Mesenchymal stem cell (in vitro differentiated cells and primary cell): ENCODE data around the gene FRG2.
"Not testable (repeated sequence)": the region's sequence is repeated elsewhere in the genome, so short reads cannot be mapped to it uniquely, and the experiment has no call there.

Experiments
- DNase-seq: peaks from one replicate; pipeline ENCODE4 v3.0.0-alpha.2; 2013
- H2AFZ ChIP-seq: one replicate; pipeline ENCODE4 v1.6.1; 2013; ENCODE audit warnings: low read depth, mild to moderate bottlenecking, control low read depth, inconsistent platforms, low read length, moderate library complexity
- H2AK5ac ChIP-seq: 2 replicates; pipeline ENCODE4 v1.6.1; 2013; ENCODE audit warnings: low read length, moderate library complexity, mild to moderate bottlenecking, inconsistent platforms; ENCODE audit not compliant: severe bottlenecking
- H2BK120ac ChIP-seq: one replicate; pipeline ENCODE4 v1.6.1; 2013; ENCODE audit warnings: low read depth, mild to moderate bottlenecking, inconsistent platforms, low read length, moderate library complexity
- H2BK12ac ChIP-seq, 2 experiments: one replicate each; pipeline ENCODE4 v1.6.1; 2013; ENCODE audit warnings: inconsistent platforms in 2 of 2, low read length in 2 of 2, mild to moderate bottlenecking in 2 of 2, moderate library complexity in 2 of 2, control low read depth in 1 of 2
- H2BK15ac ChIP-seq: one replicate; pipeline ENCODE4 v1.6.1; 2013; ENCODE audit warnings: mild to moderate bottlenecking, low read depth, inconsistent platforms; ENCODE audit not compliant: poor library complexity, severe bottlenecking
- H2BK5ac ChIP-seq: 2 replicates; pipeline ENCODE4 v1.6.1; 2013; ENCODE audit warnings: low read depth, mild to moderate bottlenecking, low read length, control low read depth, inconsistent platforms; ENCODE audit not compliant: poor library complexity, severe bottlenecking
- H3K14ac ChIP-seq, 2 experiments: one replicate each; pipeline ENCODE4 v1.6.1; 2013; ENCODE audit warnings: inconsistent platforms in 2 of 2, low read length in 2 of 2, control low read depth in 1 of 2, mild to moderate bottlenecking in 1 of 2, moderate library complexity in 1 of 2
- H3K18ac ChIP-seq, 2 experiments: one replicate each; pipeline ENCODE4 v1.6.1; 2013; ENCODE audit warnings: inconsistent platforms in 2 of 2, low read length in 2 of 2, control low read depth in 1 of 2, low read depth in 1 of 2, mild to moderate bottlenecking in 1 of 2
- H3K23ac ChIP-seq, 2 experiments: one replicate each; pipeline ENCODE4 v1.6.1; 2013; ENCODE audit warnings: inconsistent platforms in 2 of 2, low read length in 2 of 2, mild to moderate bottlenecking in 2 of 2, moderate library complexity in 2 of 2, control low read depth in 1 of 2
- H3K27ac ChIP-seq: 2 replicates; pipeline ENCODE4 v1.5.1; 2013; ENCODE audit warnings: mild to moderate bottlenecking, moderate library complexity, low read length, control low read depth, inconsistent platforms; ENCODE audit not compliant: poor library complexity, severe bottlenecking
- H3K27me3 ChIP-seq, 2 experiments: 2 replicates each; pipeline versions ENCODE4 v1.6.1 to v1.7.0; 2013; ENCODE audit warnings: low read length in 2 of 2, mild to moderate bottlenecking in 2 of 2, moderate library complexity in 2 of 2, control low read depth in 1 of 2, inconsistent platforms in 1 of 2; ENCODE audit not compliant: control insufficient read depth in 1 of 2, insufficient read depth in 1 of 2
- H3K36me3 ChIP-seq, 2 experiments: 2 replicates each; pipeline versions ENCODE4 v1.6.1 to v1.7.0; 2013; ENCODE audit warnings: low read length in 2 of 2, control low read depth in 1 of 2, inconsistent platforms in 1 of 2, low read depth in 1 of 2, mild to moderate bottlenecking in 1 of 2; ENCODE audit not compliant: insufficient read depth in 2 of 2, control insufficient read depth in 1 of 2
- H3K4ac ChIP-seq, 2 experiments: one replicate each; pipeline ENCODE4 v1.6.1; 2013; ENCODE audit warnings: inconsistent platforms in 2 of 2, low read length in 2 of 2, mild to moderate bottlenecking in 2 of 2, moderate library complexity in 2 of 2, control low read depth in 1 of 2, low read depth in 1 of 2
- H3K4me1 ChIP-seq: 2 replicates; pipeline ENCODE4 v1.6.1; 2013; ENCODE audit warnings: low read depth, low read length, control low read depth; ENCODE audit not compliant: control insufficient read depth, insufficient read depth
- H3K4me2 ChIP-seq: 2 replicates; pipeline ENCODE4 v1.6.1; 2013; ENCODE audit warnings: low read length, mild to moderate bottlenecking, inconsistent platforms; ENCODE audit not compliant: poor library complexity, severe bottlenecking
- H3K4me3 ChIP-seq, 2 experiments: 2 replicates each; pipeline versions ENCODE4 v1.5.1 to v1.7.0; 2013; ENCODE audit warnings: low read length in 2 of 2, mild to moderate bottlenecking in 2 of 2, control low read depth in 1 of 2, low read depth in 1 of 2; ENCODE audit not compliant: insufficient read depth in 1 of 2
- H3K79me1 ChIP-seq: replicated peaks from 2 replicates; pipeline ENCODE4 v1.6.1; 2013; ENCODE audit warnings: mild to moderate bottlenecking, control low read depth, low read length, inconsistent platforms; ENCODE audit not compliant: poor library complexity, severe bottlenecking
- H3K9ac ChIP-seq: 2 replicates; pipeline ENCODE4 v1.7.0; 2013; ENCODE audit warnings: mild to moderate bottlenecking, low read length, moderate library complexity
- H3K9me3 ChIP-seq: 2 replicates; pipeline ENCODE4 v1.7.0; 2013; ENCODE audit warnings: mild to moderate bottlenecking, low read length; ENCODE audit not compliant: control insufficient read depth
- H4K8ac ChIP-seq: one replicate; pipeline ENCODE4 v1.6.1; 2013; ENCODE audit warnings: inconsistent platforms, mild to moderate bottlenecking, low read length, moderate library complexity
- H4K91ac ChIP-seq: one replicate; pipeline ENCODE4 v1.6.1; 2013; ENCODE audit warnings: mild to moderate bottlenecking, low read length, inconsistent platforms
- WGBS: methylation state at CpG from one replicate; pipeline ENCODE4 v1.1.7; 2013; ENCODE audit warnings: mixed read lengths; 5-methylcytosine and 5-hydroxymethylcytosine counted together

The FRG2 gene

GRCh38 chr4:190020790-190021717 lies 6.0 kb downstream of the FRG2 start:
- H3K14ac ChIP-seq: no peak overlapping the region
- H3K9me3 ChIP-seq: no peaks in the 10 kb centered on the region
- peaks cover 16% of the 10 kb centered on the region for H3K4me1 ChIP-seq
- no peak for DNase-seq
- H2BK5ac ChIP-seq: no peak overlapping the region
- no peak overlapping the region for H4K8ac ChIP-seq
- 8% methylated on average over 51 of the region's 55 CpGs for WGBS
- no peak overlapping the region for H2BK120ac ChIP-seq
- H3K79me1 ChIP-seq: no peaks in the 10 kb centered on the region
- no peak overlapping the region for H2AFZ ChIP-seq
- H3K9ac ChIP-seq: no peak overlapping the region
- no peak overlapping the region for H4K91ac ChIP-seq
- no peaks in the 10 kb centered on the region for H3K36me3 ChIP-seq
- H3K4ac ChIP-seq: no peak overlapping the region
- H3K27me3 ChIP-seq: peaks cover 53 to 57% of the 10 kb centered on the region in 2 experiments
- H2BK15ac ChIP-seq: no peak overlapping the region
- H3K23ac ChIP-seq: no peak overlapping the region
- no peak overlapping the region for H2AK5ac ChIP-seq
- no peak overlapping the region for H3K27ac ChIP-seq
- peak overlapping the region; percentile 55 for H3K4me2 ChIP-seq
- no peak overlapping the region for H3K18ac ChIP-seq
- H2BK12ac ChIP-seq: no peak overlapping the region
- H3K4me3 ChIP-seq: peak overlapping the region in 1 of 2 experiments; percentile 8

GRCh38 chr4:190019859-190020463 lies 7.1 kb downstream of the FRG2 start:
- not testable (repeated sequence) for H3K27ac ChIP-seq, H2AFZ ChIP-seq, H3K9me3 ChIP-seq, H3K23ac ChIP-seq, H3K9ac ChIP-seq, H4K91ac ChIP-seq, H3K79me1 ChIP-seq, H2AK5ac ChIP-seq, H3K36me3 ChIP-seq, H3K4me3 ChIP-seq, H2BK120ac ChIP-seq, H3K4me2 ChIP-seq, H3K4ac ChIP-seq, H3K14ac ChIP-seq, H2BK5ac ChIP-seq, H2BK12ac ChIP-seq, DNase-seq, H2BK15ac ChIP-seq, H3K18ac ChIP-seq, H4K8ac ChIP-seq
- peaks cover 62 to 66% of the 10 kb centered on the region in 2 experiments for H3K27me3 ChIP-seq
- WGBS: 30% methylated on average over 27 of the region's 29 CpGs
- peaks cover 23% of the 10 kb centered on the region for H3K4me1 ChIP-seq

GRCh38 chr4:190019023-190019858 lies 7.8 kb downstream of the FRG2 start:
- H2BK120ac ChIP-seq: no peak overlapping the region
- no peak overlapping the region for H3K4ac ChIP-seq
- H3K36me3 ChIP-seq: no peaks in the 10 kb centered on the region
- no peak overlapping the region for H2BK15ac ChIP-seq
- H3K9me3 ChIP-seq: no peaks in the 10 kb centered on the region
- no peak overlapping the region for H2AFZ ChIP-seq
- H3K9ac ChIP-seq: no peak overlapping the region
- H3K27ac ChIP-seq: no peak overlapping the region
- peaks cover 62 to 73% of the 10 kb centered on the region in 2 experiments for H3K27me3 ChIP-seq
- no peak overlapping the region for H4K91ac ChIP-seq
- no peaks in the 10 kb centered on the region for H3K79me1 ChIP-seq
- H3K14ac ChIP-seq: no peak overlapping the region
- DNase-seq: no peak
- peaks cover 26% of the 10 kb centered on the region for H3K4me1 ChIP-seq
- WGBS: 7% methylated on average over 50 of the region's 57 CpGs
- H2AK5ac ChIP-seq: no peak overlapping the region
- H2BK12ac ChIP-seq: no peak overlapping the region
- H4K8ac ChIP-seq: no peak overlapping the region
- no peak overlapping the region for H2BK5ac ChIP-seq
- H3K18ac ChIP-seq: no peak overlapping the region
- H3K4me2 ChIP-seq: no peak overlapping the region
- H3K4me3 ChIP-seq: no peak overlapping the region
- H3K23ac ChIP-seq: no peak overlapping the region
